Loucy (cell line): ENCODE data around the gene ELOVL7.

ENCODE experiments used
- H2AFZ ChIP-seq: fragments of 200-600 bp; sonication (generic); 2 replicates; pipeline ENCODE4 v1.6.0; 2016; ENCODE audit warnings: antibody characterized with exemption, mild to moderate bottlenecking, low read length, moderate library complexity
- H3F3A ChIP-seq: fragments of 200-600 bp; 2 replicates; pipeline ENCODE4 v1.6.0; 2016; ENCODE audit warnings: antibody characterized with exemption, low read depth, mild to moderate bottlenecking
- H3K27me3 ChIP-seq: fragments of 200-600 bp; sonication (generic); 2 replicates; pipeline ENCODE4 v1.6.1; 2014; ENCODE audit warnings: low read length, mild to moderate bottlenecking; ENCODE audit not compliant: insufficient read depth, poor library complexity, severe bottlenecking
- H3K36me3 ChIP-seq: fragments of 200-600 bp; sonication (generic); 2 replicates; pipeline ENCODE4 v1.6.1; 2016; ENCODE audit warnings: low read length; ENCODE audit not compliant: insufficient read depth
- H3K4me1 ChIP-seq: fragments of 200-600 bp; sonication (generic); 2 replicates; pipeline ENCODE4 v1.5.1; 2014; ENCODE audit warnings: low read length, mild to moderate bottlenecking; ENCODE audit not compliant: insufficient read depth, poor library complexity, severe bottlenecking
- H3K4me2 ChIP-seq: fragments of 200-600 bp; sonication (generic); 2 replicates; pipeline ENCODE4 v1.6.0; 2014; ENCODE audit warnings: antibody characterized with exemption, low read length, low read depth, mild to moderate bottlenecking; ENCODE audit not compliant: poor library complexity, severe bottlenecking
- H3K4me3 ChIP-seq: fragments of 200-600 bp; sonication (generic); 2 replicates; pipeline ENCODE4 v1.5.1; 2014; ENCODE audit warnings: low read length, mild to moderate bottlenecking, mixed read lengths; ENCODE audit not compliant: poor library complexity, severe bottlenecking
- H3K79me2 ChIP-seq: fragments of 200-600 bp; sonication (generic); 2 replicates; pipeline ENCODE4 v1.6.1; 2014; ENCODE audit warnings: low read length; ENCODE audit not compliant: insufficient read depth
- H3K9ac ChIP-seq: fragments of 200-600 bp; sonication (generic); 2 replicates; pipeline ENCODE4 v1.6.0; 2014; ENCODE audit warnings: mild to moderate bottlenecking, low read depth, low read length, moderate library complexity; ENCODE audit not compliant: poor library complexity, severe bottlenecking
- H3K9me2 ChIP-seq: fragments of 200-600 bp; sonication (generic); replicated peaks from 2 replicates; pipeline ENCODE4 v1.6.1; 2016; ENCODE audit warnings: low read depth, low read length, mixed read lengths
- H3K9me3 ChIP-seq: fragments of 200-600 bp; sonication (generic); 2 replicates; pipeline ENCODE4 v1.6.1; 2014; ENCODE audit warnings: mild to moderate bottlenecking, antibody characterized with exemption, low read length, low read depth; ENCODE audit not compliant: insufficient read depth
- H4K20me1 ChIP-seq: fragments of 200-600 bp; sonication (generic); 2 replicates; pipeline ENCODE4 v1.6.0; 2014; ENCODE audit warnings: antibody characterized with exemption, low read length, mild to moderate bottlenecking; ENCODE audit not compliant: insufficient read depth, poor library complexity, severe bottlenecking
- EZH2phosphoT487 ChIP-seq: fragments of 200-600 bp; IDR thresholded peaks from 2 replicates; pipeline ENCODE4 v1.6.1; 2018; ENCODE audit warnings: antibody characterized with exemption, mild to moderate bottlenecking, moderate library complexity, borderline replicate concordance
- TF ChIP-seq, protein P1 (sequence below): fragments of 200-600 bp; sonication (generic); conservative IDR thresholded peaks from 2 replicates; pipeline ENCODE4 v1.5.1; 2014; ENCODE audit warnings: mild to moderate bottlenecking, antibody characterized with exemption, low read length

The ELOVL7 gene

GRCh38 chr5:60886158-60886557, 42.1 kb upstream of the ELOVL7 start:
- H3K4me3 ChIP-seq = no peak overlapping the region
- no peaks in the 10 kb centered on the region for H3K4me1 ChIP-seq
- TF ChIP-seq EZH2phosphoT487 = no peak
- TF ChIP-seq, protein P1, sequence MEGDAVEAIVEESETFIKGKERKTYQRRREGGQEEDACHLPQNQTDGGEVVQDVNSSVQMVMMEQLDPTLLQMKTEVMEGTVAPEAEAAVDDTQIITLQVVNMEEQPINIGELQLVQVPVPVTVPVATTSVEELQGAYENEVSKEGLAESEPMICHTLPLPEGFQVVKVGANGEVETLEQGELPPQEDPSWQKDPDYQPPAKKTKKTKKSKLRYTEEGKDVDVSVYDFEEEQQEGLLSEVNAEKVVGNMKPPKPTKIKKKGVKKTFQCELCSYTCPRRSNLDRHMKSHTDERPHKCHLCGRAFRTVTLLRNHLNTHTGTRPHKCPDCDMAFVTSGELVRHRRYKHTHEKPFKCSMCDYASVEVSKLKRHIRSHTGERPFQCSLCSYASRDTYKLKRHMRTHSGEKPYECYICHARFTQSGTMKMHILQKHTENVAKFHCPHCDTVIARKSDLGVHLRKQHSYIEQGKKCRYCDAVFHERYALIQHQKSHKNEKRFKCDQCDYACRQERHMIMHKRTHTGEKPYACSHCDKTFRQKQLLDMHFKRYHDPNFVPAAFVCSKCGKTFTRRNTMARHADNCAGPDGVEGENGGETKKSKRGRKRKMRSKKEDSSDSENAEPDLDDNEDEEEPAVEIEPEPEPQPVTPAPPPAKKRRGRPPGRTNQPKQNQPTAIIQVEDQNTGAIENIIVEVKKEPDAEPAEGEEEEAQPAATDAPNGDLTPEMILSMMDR = no peak
- H2AFZ ChIP-seq = no peak overlapping the region
- H3K27me3 ChIP-seq = no peaks in the 10 kb centered on the region
- no peaks in the 10 kb centered on the region for H3K36me3 ChIP-seq
- H3K4me2 ChIP-seq = no peak overlapping the region
- no peaks in the 10 kb centered on the region for H3F3A ChIP-seq
- no peaks in the 10 kb centered on the region for H3K9me2 ChIP-seq
- no peaks in the 10 kb centered on the region for H3K9me3 ChIP-seq
- H3K79me2 ChIP-seq = no peaks in the 10 kb centered on the region
- no peaks in the 10 kb centered on the region for H4K20me1 ChIP-seq
- no peak overlapping the region for H3K9ac ChIP-seq

DNA sequence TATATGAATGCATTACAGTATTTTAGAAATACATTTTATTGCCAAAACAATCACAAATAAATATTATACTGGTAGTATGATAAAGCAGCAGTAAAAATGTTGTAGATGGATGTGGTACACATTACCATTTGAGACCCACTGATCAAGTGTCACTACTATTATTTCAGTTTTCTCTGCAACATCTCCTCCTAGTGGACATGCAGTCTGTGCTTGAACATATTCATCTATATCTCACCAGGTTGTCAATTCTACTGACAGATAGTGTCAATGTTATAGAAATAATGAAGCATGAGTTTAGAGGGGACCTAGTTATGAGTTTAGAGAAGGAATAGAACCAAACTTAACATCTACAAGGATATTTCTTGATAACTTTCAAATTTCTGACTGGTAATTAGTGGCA, 39.2 kb upstream of the ELOVL7 start:
- Histone ChIP-seq H2AFZ (no peak overlapping the region), H4K20me1 (no peaks in the 10 kb centered on the region), H3K9me2 (no peaks in the 10 kb centered on the region), H3K9me3 (no peaks in the 10 kb centered on the region), H3K9ac (no peak overlapping the region), H3K4me2 (no peak overlapping the region), H3K4me3 (no peak overlapping the region), H3K79me2 (no peaks in the 10 kb centered on the region), H3K36me3 (no peaks in the 10 kb centered on the region), H3K27me3 (no peaks in the 10 kb centered on the region), H3F3A (no peaks in the 10 kb centered on the region), H3K4me1 (no peaks in the 10 kb centered on the region)
- TF ChIP-seq, protein P1 = peak; percentile 74
- no peak for TF ChIP-seq EZH2phosphoT487

- no peak overlapping the region for H3K4me2 ChIP-seq
These were observed 28.8 kb upstream of the ELOVL7 start for GRCh38 chr5:60872892-60873291.

More at GRCh38 chr5:60872892-60873291, 28.8 kb upstream of the ELOVL7 start:
- no peaks in the 10 kb centered on the region for H3K4me1 ChIP-seq
- no peak overlapping the region for H3K4me3 ChIP-seq
- H3K79me2 ChIP-seq = no peaks in the 10 kb centered on the region
- H3K9me2 ChIP-seq = no peaks in the 10 kb centered on the region
- H4K20me1 ChIP-seq = no peaks in the 10 kb centered on the region
- H3K36me3 ChIP-seq = no peaks in the 10 kb centered on the region
- no peak overlapping the region for H2AFZ ChIP-seq
- H3F3A ChIP-seq = no peaks in the 10 kb centered on the region
- H3K27me3 ChIP-seq = no peaks in the 10 kb centered on the region
- H3K9ac ChIP-seq = no peak overlapping the region
- no peak for TF ChIP-seq EZH2phosphoT487
- TF ChIP-seq, protein P1 = no peak
- no peaks in the 10 kb centered on the region; the same call in 1 of the 2 replicates for H3K9me3 ChIP-seq
